IMR-90 (cell line): Measurements from ENCODE around the gene KLRB1. TPM values are rescaled to one million over a fixed set of nuclear protein-coding genes. Genes with fewer than 3 reads are reported as not detected.
"Not testable (repeated sequence)": the region's sequence is repeated elsewhere in the genome, so short reads cannot be mapped to it uniquely, and the experiment has no call there.

Experiments
- ATAC-seq: fragments of 200-7000 bp; cut with Tn5 transposase; 2 replicates; pipeline ENCODE4 v1.9.1; 2020; ENCODE audit warnings: low read depth, mild to moderate bottlenecking, moderate library complexity
- BruUV-seq: library from RNA; stranded (reverse); fragments of 400-500 nt; replicated peaks from 2 replicates; lab custom pipeline; 2021; lab: Mats Ljungman, UMichigan
- CTCF ChIA-PET: fragments of 300-600 bp; formaldehyde crosslinking; extraction: SDS; loops from one replicate; lab custom pipeline; 2021; ENCODE audit warnings: antibody characterized with exemption; lab: Yijun Ruan, JAX
- POLR2A ChIA-PET: fragments of 300-600 bp; sonication (Branson Sonifier 250); formaldehyde crosslinking; loops from one replicate; lab custom pipeline; 2022; ENCODE audit warnings: antibody characterized with exemption; ENCODE audit not compliant: unreplicated experiment; lab: Charles Lee
- DNase-seq: peaks from one replicate; pipeline ENCODE4 v3.0.0; 2013
- H2AFZ ChIP-seq: replicated peaks from 2 replicates; pipeline ENCODE3; 2013; ENCODE audit warnings: low read length, mild to moderate bottlenecking; ENCODE audit not compliant: poor library complexity
- H2AK5ac ChIP-seq: 2 replicates; pipeline ENCODE4 v1.6.1; 2013; ENCODE audit warnings: low read depth, low read length, inconsistent platforms
- H2AK9ac ChIP-seq: replicated peaks from 2 replicates; pipeline ENCODE3; 2013; ENCODE audit warnings: mild to moderate bottlenecking, low read depth, low read length, moderate library complexity; ENCODE audit not compliant: poor library complexity
- H2BK120ac ChIP-seq: 2 replicates; pipeline ENCODE4 v1.6.1; 2013; ENCODE audit warnings: low read depth, low read length, inconsistent platforms
- H2BK15ac ChIP-seq: 3 replicates; pipeline ENCODE4 v1.6.1; 2013; ENCODE audit warnings: low read depth, low read length, inconsistent platforms
- H2BK20ac ChIP-seq: 2 replicates; pipeline ENCODE4 v1.6.1; 2013; ENCODE audit warnings: low read depth, mild to moderate bottlenecking, inconsistent platforms, low read length, moderate library complexity
- H2BK5ac ChIP-seq: 2 replicates; pipeline ENCODE4 v1.6.1; 2013; ENCODE audit warnings: mild to moderate bottlenecking, low read depth, low read length, inconsistent platforms; ENCODE audit not compliant: poor library complexity, severe bottlenecking
- H3K14ac ChIP-seq: replicated peaks from 2 replicates; pipeline ENCODE4 v1.6.1; 2013; ENCODE audit warnings: low read depth, low read length, inconsistent platforms
- H3K18ac ChIP-seq: 2 replicates; pipeline ENCODE4 v1.6.1; 2013; ENCODE audit warnings: low read depth, low read length, control low read depth
- H3K23ac ChIP-seq: 2 replicates; pipeline ENCODE4 v1.6.1; 2013; ENCODE audit warnings: low read depth, low read length, inconsistent platforms
- H3K27ac ChIP-seq: 2 replicates; pipeline ENCODE4 v1.5.1; 2013; ENCODE audit warnings: mild to moderate bottlenecking, control low read depth, low read length; ENCODE audit not compliant: insufficient read depth
- H3K27me3 ChIP-seq: 2 replicates; pipeline ENCODE4 v1.6.1; 2013; ENCODE audit warnings: low read length; ENCODE audit not compliant: control insufficient read depth, insufficient read depth
- H3K36me3 ChIP-seq: 2 replicates; pipeline ENCODE4 v1.6.1; 2013; ENCODE audit warnings: low read length, mixed read lengths; ENCODE audit not compliant: control insufficient read depth, insufficient read depth
- H3K4ac ChIP-seq: 2 replicates; pipeline ENCODE4 v1.6.1; 2013; ENCODE audit warnings: low read depth, low read length, inconsistent platforms
- H3K4me1 ChIP-seq: 2 replicates; pipeline ENCODE4 v1.6.1; 2013; ENCODE audit warnings: low read length, mixed read lengths; ENCODE audit not compliant: control insufficient read depth, insufficient read depth
- H3K4me2 ChIP-seq: 2 replicates; pipeline ENCODE4 v1.6.1; 2013; ENCODE audit warnings: low read depth, mild to moderate bottlenecking, control low read depth, low read length, moderate library complexity
- H3K4me3 ChIP-seq: 2 replicates; pipeline ENCODE4 v1.5.1; 2013; ENCODE audit warnings: low read depth, mild to moderate bottlenecking, control low read depth, low read length, moderate library complexity; ENCODE audit not compliant: insufficient read depth
- H3K56ac ChIP-seq: 2 replicates; pipeline ENCODE4 v1.6.1; 2013; ENCODE audit warnings: low read length, inconsistent platforms; ENCODE audit not compliant: insufficient read depth; ENCODE audit errors: extremely low read depth
- H3K79me1 ChIP-seq, 2 experiments: 2 replicates each; pipeline ENCODE4 v1.6.1; 2013; ENCODE audit warnings: low read length in 2 of 2, inconsistent platforms in 1 of 2, low read depth in 1 of 2
- H3K9ac ChIP-seq: 2 replicates; pipeline ENCODE4 v1.6.1; 2013; ENCODE audit warnings: low read depth, low read length, control low read depth
- H3K9me1 ChIP-seq: 2 replicates; pipeline ENCODE4 v1.6.1; 2013; ENCODE audit warnings: low read length, inconsistent platforms; ENCODE audit not compliant: insufficient read depth
- H3K9me3 ChIP-seq: 2 replicates; pipeline ENCODE4 v1.6.1; 2013; ENCODE audit warnings: low read length; ENCODE audit not compliant: control insufficient read depth, insufficient read depth
- H4K20me1 ChIP-seq: 2 replicates; pipeline ENCODE4 v1.6.1; 2013; ENCODE audit warnings: low read length, inconsistent platforms; ENCODE audit not compliant: insufficient read depth
- H4K5ac ChIP-seq: 2 replicates; pipeline ENCODE4 v1.6.1; 2013; ENCODE audit warnings: mild to moderate bottlenecking, low read depth, low read length, control low read depth
- H4K8ac ChIP-seq, 2 experiments: 2 replicates each; pipeline ENCODE4 v1.6.1; 2013; ENCODE audit warnings: low read depth in 2 of 2, low read length in 2 of 2, control low read depth in 1 of 2, inconsistent platforms in 1 of 2
- H4K91ac ChIP-seq: 2 replicates; pipeline ENCODE4 v1.6.1; 2013; ENCODE audit warnings: low read depth, low read length, inconsistent platforms; ENCODE audit not compliant: insufficient read depth
- WGBS, 2 experiments: methylation state at CpG; one replicate each; pipeline versions ENCODE4 v1.1.5 to v1.1.7; 2013; ENCODE audit warnings: missing lambda C conversion rate in 2 of 2; ENCODE audit not compliant: insufficient read length in 1 of 2; ENCODE audit errors: extremely low coverage in 2 of 2; 5-methylcytosine and 5-hydroxymethylcytosine counted together
- dilution Hi-C: fragments of 300-500 bp; cut with HindIII; formaldehyde crosslinking; loops from one replicate; pipeline ENCODE4 v1.14.3; 2018; ENCODE audit warnings: low sequenced_read_pairs; ENCODE audit not compliant: unreplicated experiment
- in situ Hi-C: fragments of 300-500 bp; cut with MboI; formaldehyde crosslinking; loops from 3 replicates; pipeline ENCODE4 v1.14.3; 2019; ENCODE audit warnings: low sequenced_read_pairs, inconsistent platforms, mixed read lengths
- intact Hi-C: fragments of 100-400 bp; cut with micrococcal nuclease; formaldehyde crosslinking; loops from 2 replicates; pipeline ENCODE4 v1.10.0; 2022
- polyA plus RNA-seq, 3 experiments: library from polyadenylated mRNA; depleted of rRNA; stranded (reverse); fragments of >200 nt; gene quantifications; 2 replicates each; pipeline ENCODE4 v1.2.3, GENCODE V29; 2012; ENCODE audit warnings: low replicate concordance in 1 of 3
- total RNA-seq: library from RNA; depleted of rRNA; stranded (reverse); fragments of >200 nt; gene quantifications from 2 replicates; pipeline ENCODE4 v1.2.3, GENCODE V29; 2012
- TF ChIP-seq, protein P1 (sequence below): conservative IDR thresholded peaks from 2 replicates; pipeline ENCODE4 v1.5.1; 2012; ENCODE audit warnings: mild to moderate bottlenecking, low read depth, low read length, improper control_type of control experiment
- TF ChIP-seq, protein P2 (sequence below): fragments of 150-350 bp; IDR thresholded peaks from 2 replicates; pipeline ENCODE4 v1.6.1; 2016; ENCODE audit warnings: low read depth, mild to moderate bottlenecking, low read length, moderate library complexity, borderline replicate concordance

The KLRB1 gene
- total and polyA plus RNA-seq, 2 of the 4 experiments (the other 2 are of a cell fraction): not detected

DNA sequence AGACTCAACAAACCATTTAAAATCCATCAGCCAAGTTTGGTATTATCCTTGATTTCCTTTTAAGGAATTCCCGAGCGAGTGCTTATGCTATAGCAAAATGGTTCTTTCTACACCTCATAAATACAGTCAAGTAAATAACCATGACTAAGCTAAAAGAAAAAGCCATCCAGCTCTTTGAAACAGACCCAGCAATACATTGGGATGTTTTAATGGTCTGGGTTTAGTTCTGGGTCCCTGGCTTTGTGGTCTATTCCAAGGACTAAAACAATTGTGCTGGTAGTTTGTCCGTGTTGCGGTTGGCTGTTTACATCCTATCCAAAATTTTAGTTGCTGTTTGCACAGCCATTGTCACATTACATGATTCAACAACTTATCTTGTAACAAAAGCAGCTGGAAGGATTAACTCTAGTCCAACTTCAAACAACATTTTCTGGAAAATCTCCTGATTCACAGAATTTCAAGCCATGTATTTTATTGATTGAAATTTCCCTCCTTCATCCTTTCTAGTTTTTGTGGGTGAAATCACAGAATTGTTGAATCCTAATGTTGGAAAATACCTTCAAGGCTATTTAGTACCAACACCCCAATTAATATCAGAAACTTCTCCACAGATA lies 19.6 kb downstream of the KLRB1 start:
- TF ChIP-seq, protein P1, sequence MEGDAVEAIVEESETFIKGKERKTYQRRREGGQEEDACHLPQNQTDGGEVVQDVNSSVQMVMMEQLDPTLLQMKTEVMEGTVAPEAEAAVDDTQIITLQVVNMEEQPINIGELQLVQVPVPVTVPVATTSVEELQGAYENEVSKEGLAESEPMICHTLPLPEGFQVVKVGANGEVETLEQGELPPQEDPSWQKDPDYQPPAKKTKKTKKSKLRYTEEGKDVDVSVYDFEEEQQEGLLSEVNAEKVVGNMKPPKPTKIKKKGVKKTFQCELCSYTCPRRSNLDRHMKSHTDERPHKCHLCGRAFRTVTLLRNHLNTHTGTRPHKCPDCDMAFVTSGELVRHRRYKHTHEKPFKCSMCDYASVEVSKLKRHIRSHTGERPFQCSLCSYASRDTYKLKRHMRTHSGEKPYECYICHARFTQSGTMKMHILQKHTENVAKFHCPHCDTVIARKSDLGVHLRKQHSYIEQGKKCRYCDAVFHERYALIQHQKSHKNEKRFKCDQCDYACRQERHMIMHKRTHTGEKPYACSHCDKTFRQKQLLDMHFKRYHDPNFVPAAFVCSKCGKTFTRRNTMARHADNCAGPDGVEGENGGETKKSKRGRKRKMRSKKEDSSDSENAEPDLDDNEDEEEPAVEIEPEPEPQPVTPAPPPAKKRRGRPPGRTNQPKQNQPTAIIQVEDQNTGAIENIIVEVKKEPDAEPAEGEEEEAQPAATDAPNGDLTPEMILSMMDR: no peak
- TF ChIP-seq, protein P2, sequence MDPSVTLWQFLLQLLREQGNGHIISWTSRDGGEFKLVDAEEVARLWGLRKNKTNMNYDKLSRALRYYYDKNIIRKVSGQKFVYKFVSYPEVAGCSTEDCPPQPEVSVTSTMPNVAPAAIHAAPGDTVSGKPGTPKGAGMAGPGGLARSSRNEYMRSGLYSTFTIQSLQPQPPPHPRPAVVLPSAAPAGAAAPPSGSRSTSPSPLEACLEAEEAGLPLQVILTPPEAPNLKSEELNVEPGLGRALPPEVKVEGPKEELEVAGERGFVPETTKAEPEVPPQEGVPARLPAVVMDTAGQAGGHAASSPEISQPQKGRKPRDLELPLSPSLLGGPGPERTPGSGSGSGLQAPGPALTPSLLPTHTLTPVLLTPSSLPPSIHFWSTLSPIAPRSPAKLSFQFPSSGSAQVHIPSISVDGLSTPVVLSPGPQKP: no peak
- H2AK9ac ChIP-seq: no peak overlapping the region
- H3K56ac ChIP-seq: no peak overlapping the region
- ChIA-PET POLR2A (no interaction called here), CTCF (no interaction called here)
- dilution Hi-C loops (no loop called here), intact Hi-C loops (no loop called here), in situ Hi-C loops (no loop called here)
- no peaks in the 10 kb centered on the region for H3K9me1 ChIP-seq
- H3K27me3 ChIP-seq: no peaks in the 10 kb centered on the region
- no peak overlapping the region for H3K9ac ChIP-seq
- H4K8ac ChIP-seq: no peak overlapping the region
- no peak overlapping the region for H3K14ac ChIP-seq
- H3K4ac ChIP-seq: no peak overlapping the region
- H3K27ac ChIP-seq: no peak overlapping the region
- no TSS peak for BruUV-seq
- ATAC-seq (no peak), DNase-seq (no peak)
- H4K20me1 ChIP-seq: no peaks in the 10 kb centered on the region
- H3K4me1 ChIP-seq: no peaks in the 10 kb centered on the region
- no peak overlapping the region for H2BK5ac ChIP-seq
- H3K4me3 ChIP-seq: no peak overlapping the region
- no peak overlapping the region for H4K91ac ChIP-seq
- H3K4me2 ChIP-seq: no peak overlapping the region
- no peaks in the 10 kb centered on the region for H3K79me1 ChIP-seq
- no peak overlapping the region for H2AK5ac ChIP-seq
- no peaks in the 10 kb centered on the region for H3K9me3 ChIP-seq
- H3K36me3 ChIP-seq: no peaks in the 10 kb centered on the region
- no CpG with 5 or more reads among the region's 4 CpGs for WGBS, 2 experiments
- H4K5ac ChIP-seq: no peak overlapping the region
- H2BK15ac ChIP-seq: no peak overlapping the region
- no peak overlapping the region for H3K23ac ChIP-seq
- no peak overlapping the region for H2BK20ac ChIP-seq
- no peak overlapping the region for H3K18ac ChIP-seq
- no peak overlapping the region for H2BK120ac ChIP-seq
- H2AFZ ChIP-seq: no peak overlapping the region

- CTCF ChIA-PET, H2BK20ac ChIP-seq, H3K27me3 ChIP-seq, DNase-seq, H2AK9ac ChIP-seq, H3K79me1 ChIP-seq, H2BK120ac ChIP-seq, H3K27ac ChIP-seq, H3K4me2 ChIP-seq, intact Hi-C loops, H4K8ac ChIP-seq, H3K9ac ChIP-seq, H3K36me3 ChIP-seq, H2AK5ac ChIP-seq, H3K23ac ChIP-seq, H2BK15ac ChIP-seq, H2AFZ ChIP-seq, H3K4me3 ChIP-seq, H4K20me1 ChIP-seq, H3K56ac ChIP-seq, H3K18ac ChIP-seq, H4K91ac ChIP-seq, POLR2A ChIA-PET, H3K9me1 ChIP-seq, ATAC-seq, in situ Hi-C loops, H3K4ac ChIP-seq, dilution Hi-C loops, H3K14ac ChIP-seq, H3K4me1 ChIP-seq, BruUV-seq, H2BK5ac ChIP-seq, H3K9me3 ChIP-seq, H4K5ac ChIP-seq: not testable (repeated sequence)
- WGBS, 2 experiments: no CpG with 5 or more reads among the region's 5 CpGs
These were observed 30.0 kb downstream of the KLRB1 start for GRCh38 chr12:9577729-9578128.
